Gastrocnemius medialis (tissue), 4 donors: ENCODE data around the gene CATSPERZ. TPM values are rescaled to one million over a fixed set of nuclear protein-coding genes. Genes with fewer than 3 reads are reported as not detected.
"Not testable (repeated sequence)": the region's sequence is repeated elsewhere in the genome, so short reads cannot be mapped to it uniquely, and the experiment has no call there.

Experiments
- ATAC-seq, 2 donors: fragments of 150-250 bp; one replicate each; pipeline ENCODE4 v1.9.1; 2016
- DNase-seq, 2 donors: peaks; one replicate each; pipeline ENCODE4 v3.0.0-alpha.2; 2019
- H3K27ac ChIP-seq, 4 donors: fragments of 200-600 bp; sonication (generic); 1 replicate in 1 of 4; 2 replicates in 3 of 4; pipeline ENCODE4 v1.5.1; 2016 to 2018; ENCODE audit warnings: mild to moderate bottlenecking in 2 of 4, moderate library complexity in 1 of 4
- H3K27me3 ChIP-seq, 3 donors: fragments of 200-600 bp; sonication (generic) in 2 of 3; 1 replicate in 1 of 3; 2 replicates in 2 of 3; pipeline versions ENCODE4 v1.5.1 to v1.6.0; 2016 to 2019; ENCODE audit warnings: mild to moderate bottlenecking in 1 of 3, moderate library complexity in 1 of 3
- H3K36me3 ChIP-seq, 2 donors: fragments of 200-600 bp; sonication (generic) in 1 of 2; one replicate each; pipeline ENCODE4 v1.5.1; 2017 to 2018
- H3K4me1 ChIP-seq, 2 donors: fragments of 200-600 bp; sonication (generic) in 1 of 2; one replicate each; pipeline ENCODE4 v1.5.1; 2016 to 2017; ENCODE audit warnings: mild to moderate bottlenecking in 2 of 2
- H3K4me3 ChIP-seq, 4 donors: fragments of 200-600 bp; sonication (generic) in 3 of 4; 1 replicate in 1 of 4; 2 replicates in 3 of 4; pipeline ENCODE4 v1.5.1; 2016 to 2019; ENCODE audit warnings: mild to moderate bottlenecking in 2 of 4
- H3K9me3 ChIP-seq, 3 donors: fragments of 200-600 bp; sonication (generic) in 2 of 3; 1 replicate in 1 of 3; 2 replicates in 2 of 3; pipeline ENCODE4 v1.5.1; 2016 to 2019
- CTCF ChIP-seq, 5 experiments: fragments of 450-650 bp in 3 of 5; fragments of 200-600 bp in 2 of 5; sonication (generic) in 2 of 5; IDR thresholded peaks in 4 of 5; conservative IDR thresholded peaks in 1 of 5; 1 replicate in 4 of 5; 2 replicates in 1 of 5; pipeline ENCODE4 v1.5.1; 2016 to 2019; ENCODE audit warnings: antibody characterized with exemption in 5 of 5, mild to moderate bottlenecking in 3 of 5, moderate library complexity in 3 of 5
- POLR2A ChIP-seq, 2 donors: fragments of 450-650 bp; IDR thresholded peaks; one replicate each; pipeline ENCODE4 v1.6.1; 2017; ENCODE audit warnings: antibody characterized with exemption in 2 of 2, mild to moderate bottlenecking in 2 of 2, moderate library complexity in 2 of 2
- in situ Hi-C, 4 donors: fragments of 200-750 bp; cut with MboI; loops; one replicate each; pipeline versions ENCODE4 v1.15.0 to v1.8.0; 2017; ENCODE audit warnings: low sequenced_read_pairs in 4 of 4
- intact Hi-C: fragments of 100-400 bp; cut with DNase I; formaldehyde crosslinking; loops from one replicate; pipeline ENCODE4 v1.15.1; 2023; ENCODE audit warnings: low total_unique reads
- total RNA-seq, 4 donors: library from RNA; depleted of rRNA; stranded (reverse); fragments of >200 nt; gene quantifications; one replicate each; pipeline versions ENCODE4 v1.1.0 to v1.2.3, GENCODE V29; 2016

The CATSPERZ gene
- total RNA-seq, 4 donors from 2014 or later, result not detected

GRCh38 chr11:64322925-64323260 lies 22.7 kb downstream of the CATSPERZ start:
- in situ Hi-C loops, result no loop called here

GRCh38 chr11:64323373-64323772 lies 23.2 kb downstream of the CATSPERZ start:
- no peak for ATAC-seq

More at GRCh38 chr11:64322925-64323260, 22.7 kb downstream of the CATSPERZ start:
- intact Hi-C loops, result no loop called here
- Histone ChIP-seq H3K4me1 (peaks cover 5 to 10% of the 10 kb centered on the region in 2 donors), H3K36me3 (peaks cover 0 to 17% of the 10 kb centered on the region in 2 donors), H3K27me3 (no peaks in the 10 kb centered on the region), H3K4me3 (no peak overlapping the region), H3K27ac (no peak overlapping the region), H3K9me3 (no peaks in the 10 kb centered on the region)
- no peak for TF ChIP-seq POLR2A (IDR thresholded peaks at IDR 0.05)
- no peak for TF ChIP-seq CTCF (IDR thresholded peaks at IDR 0.05 in 4 of 5, conservative IDR thresholded peaks at IDR 0.05 in 1 of 5)
- no peak for DNase-seq
- no peak for ATAC-seq

GRCh38 chr11:64323984-64324383 lies 23.8 kb downstream of the CATSPERZ start:
- in situ Hi-C loops, H3K4me1 ChIP-seq, ATAC-seq, DNase-seq, H3K27ac ChIP-seq, H3K9me3 ChIP-seq, H3K27me3 ChIP-seq, H3K4me3 ChIP-seq, intact Hi-C loops: not testable (repeated sequence)
- H3K36me3 ChIP-seq, result peaks cover 0 to 17% of the 10 kb centered on the region in 2 donors

More at GRCh38 chr11:64323373-64323772, 23.2 kb downstream of the CATSPERZ start:
- peaks cover 5 to 9% of the 10 kb centered on the region in 2 donors for H3K4me1 ChIP-seq
- no peaks in the 10 kb centered on the region for H3K9me3 ChIP-seq
- H3K27ac ChIP-seq, result no peak overlapping the region
- intact Hi-C loops (no loop called here), in situ Hi-C loops (no loop called here)
- TF ChIP-seq CTCF (IDR thresholded peaks at IDR 0.05 in 4 of 5, conservative IDR thresholded peaks at IDR 0.05 in 1 of 5), result no peak
- TF ChIP-seq POLR2A (IDR thresholded peaks at IDR 0.05), result no peak
- peaks cover 0 to 17% of the 10 kb centered on the region in 2 donors for H3K36me3 ChIP-seq
- H3K27me3 ChIP-seq, result no peaks in the 10 kb centered on the region
- H3K4me3 ChIP-seq, result no peak overlapping the region
- DNase-seq, result no peak

- intact Hi-C loops, result no loop called here
- no peak overlapping the region for H3K4me3 ChIP-seq
- DNase-seq, result no peak
Observed at GRCh38 chr11:64324692-64325469, 24.7 kb downstream of the CATSPERZ start.

More at GRCh38 chr11:64324692-64325469, 24.7 kb downstream of the CATSPERZ start:
- H3K27me3 ChIP-seq, result no peaks in the 10 kb centered on the region
- in situ Hi-C loops, result no loop called here
- no peak for TF ChIP-seq POLR2A (IDR thresholded peaks at IDR 0.05)
- TF ChIP-seq CTCF (IDR thresholded peaks at IDR 0.05 in 4 of 5, conservative IDR thresholded peaks at IDR 0.05 in 1 of 5), result no peak
- H3K9me3 ChIP-seq, result no peaks in the 10 kb centered on the region
- H3K36me3 ChIP-seq, result peaks cover 0 to 16% of the 10 kb centered on the region in 2 donors
- ATAC-seq, result no peak
- peaks cover 0 to 8% of the 10 kb centered on the region in 2 donors for H3K4me1 ChIP-seq
- H3K27ac ChIP-seq, result no peak overlapping the region
